Brain microvascular endothelial cell (primary cell): ENCODE measurements around the gene ITGB7.

ENCODE experiments used
- DNase-seq: peaks from one replicate; pipeline ENCODE4 v3.0.0-alpha.2; 2020
- H3K27ac ChIP-seq: fragments of 250-450 bp; sonication (Bioruptor Pico); 2 replicates; pipeline ENCODE4 v1.5.1; 2020; ENCODE audit warnings: mild to moderate bottlenecking, moderate library complexity
- H3K27me3 ChIP-seq: fragments of 250-450 bp; sonication (Bioruptor Pico); replicated peaks from 2 replicates; pipeline ENCODE4 v1.5.1; 2020; ENCODE audit warnings: mild to moderate bottlenecking
- H3K36me3 ChIP-seq: fragments of 250-450 bp; sonication (Bioruptor Pico); replicated peaks from 2 replicates; pipeline ENCODE4 v1.5.1; 2020; ENCODE audit warnings: mild to moderate bottlenecking
- H3K4me3 ChIP-seq: 2 replicates; pipeline ENCODE4 v1.5.1; 2011; ENCODE audit warnings: low read depth, mild to moderate bottlenecking, control low read depth, low read length, moderate library complexity
- in situ Hi-C: cut with HindIII; loops from 2 replicates; pipeline ENCODE4 v1.10.0; 2017; ENCODE audit warnings: low sequenced_read_pairs, low pct_ligation_motif_present
- TF ChIP-seq, protein P1 (sequence below): IDR thresholded peaks from 2 replicates; pipeline ENCODE4 v1.5.1; 2011; ENCODE audit warnings: low read depth, mild to moderate bottlenecking, moderate library complexity, low read length, control low read depth, inconsistent platforms; ENCODE audit errors: missing control alignments

Gene ITGB7

GRCh38 chr12:53236443-53237111, 29.5 kb upstream of the ITGB7 start:
- DNase-seq = no peak

DNA sequence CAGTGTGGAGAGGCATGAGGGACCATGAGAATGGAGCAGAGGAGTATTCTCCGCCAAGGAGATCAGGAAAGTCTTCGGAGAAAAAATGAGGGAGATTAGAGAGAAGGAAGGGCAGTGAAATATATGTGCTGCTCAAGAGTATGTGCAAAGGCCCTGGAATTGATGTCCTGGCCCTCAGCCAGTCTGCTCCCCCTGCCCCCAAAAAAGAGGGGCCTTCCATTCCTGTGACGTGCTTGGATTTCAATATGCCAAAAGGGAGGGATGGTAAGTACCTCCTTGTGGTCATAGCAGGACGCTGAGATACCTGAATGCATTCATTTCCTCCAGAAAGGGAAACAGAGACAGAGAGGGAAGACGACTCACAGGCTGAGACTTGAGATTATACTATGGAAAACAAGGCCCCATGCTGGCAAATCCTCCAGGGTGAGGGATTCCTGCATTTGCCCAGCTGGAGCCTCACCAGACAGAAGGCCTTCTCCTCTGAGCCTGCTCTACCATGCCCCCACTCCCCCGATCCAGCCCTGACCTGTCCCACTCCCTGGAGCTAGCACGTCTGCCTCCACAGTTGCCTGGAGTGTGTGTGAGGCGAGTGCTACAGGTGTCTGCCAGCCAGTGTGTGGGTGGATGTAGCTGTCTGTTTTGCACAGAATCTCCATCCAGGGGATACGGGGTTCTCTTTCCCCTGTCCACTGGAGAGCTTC, 28.8 kb upstream of the ITGB7 start:
- Histone ChIP-seq H3K4me3 (no peak overlapping the region), H3K27ac (no peak overlapping the region), H3K27me3 (no peaks in the 10 kb centered on the region), H3K36me3 (no peaks in the 10 kb centered on the region)
- TF ChIP-seq, protein P1, sequence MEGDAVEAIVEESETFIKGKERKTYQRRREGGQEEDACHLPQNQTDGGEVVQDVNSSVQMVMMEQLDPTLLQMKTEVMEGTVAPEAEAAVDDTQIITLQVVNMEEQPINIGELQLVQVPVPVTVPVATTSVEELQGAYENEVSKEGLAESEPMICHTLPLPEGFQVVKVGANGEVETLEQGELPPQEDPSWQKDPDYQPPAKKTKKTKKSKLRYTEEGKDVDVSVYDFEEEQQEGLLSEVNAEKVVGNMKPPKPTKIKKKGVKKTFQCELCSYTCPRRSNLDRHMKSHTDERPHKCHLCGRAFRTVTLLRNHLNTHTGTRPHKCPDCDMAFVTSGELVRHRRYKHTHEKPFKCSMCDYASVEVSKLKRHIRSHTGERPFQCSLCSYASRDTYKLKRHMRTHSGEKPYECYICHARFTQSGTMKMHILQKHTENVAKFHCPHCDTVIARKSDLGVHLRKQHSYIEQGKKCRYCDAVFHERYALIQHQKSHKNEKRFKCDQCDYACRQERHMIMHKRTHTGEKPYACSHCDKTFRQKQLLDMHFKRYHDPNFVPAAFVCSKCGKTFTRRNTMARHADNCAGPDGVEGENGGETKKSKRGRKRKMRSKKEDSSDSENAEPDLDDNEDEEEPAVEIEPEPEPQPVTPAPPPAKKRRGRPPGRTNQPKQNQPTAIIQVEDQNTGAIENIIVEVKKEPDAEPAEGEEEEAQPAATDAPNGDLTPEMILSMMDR = no peak
- no peak for DNase-seq
- in situ Hi-C loops = no loop called here

More at GRCh38 chr12:53236443-53237111, 29.5 kb upstream of the ITGB7 start:
- in situ Hi-C loops = no loop called here
- no peaks in the 10 kb centered on the region for H3K27me3 ChIP-seq
- no peak overlapping the region for H3K27ac ChIP-seq
- H3K4me3 ChIP-seq = no peak overlapping the region
- TF ChIP-seq, protein P1 = no peak
- H3K36me3 ChIP-seq = no peaks in the 10 kb centered on the region

DNA sequence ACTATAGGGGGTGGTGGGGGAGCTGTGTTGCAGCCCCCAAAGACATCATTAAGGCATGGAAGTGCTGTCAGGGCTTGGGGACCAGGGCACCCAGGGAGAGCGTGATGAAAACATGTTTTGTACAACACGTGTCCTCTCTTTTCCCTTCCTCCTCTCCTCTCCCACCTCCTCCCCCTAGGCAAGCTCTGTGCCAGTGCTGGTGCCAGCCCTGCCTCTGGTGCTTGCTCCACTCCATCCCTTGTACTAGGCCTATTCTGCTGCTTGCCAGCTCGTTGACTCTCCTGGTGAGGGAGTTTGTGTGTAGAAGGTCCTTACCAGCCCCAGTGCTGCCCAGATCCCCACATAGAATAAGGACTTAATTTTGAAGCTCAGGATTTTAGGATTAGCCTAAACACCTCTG, 28.1 kb upstream of the ITGB7 start:
- H3K27ac ChIP-seq = no peak overlapping the region
- no peaks in the 10 kb centered on the region for H3K27me3 ChIP-seq
- no peaks in the 10 kb centered on the region for H3K36me3 ChIP-seq
- TF ChIP-seq, protein P1 = no peak
- in situ Hi-C loops = no loop called here
- no peak for DNase-seq
- no peak overlapping the region for H3K4me3 ChIP-seq

GRCh38 chr12:53234271-53234914, 27.3 kb upstream of the ITGB7 start:
- Histone ChIP-seq H3K27ac (no peak overlapping the region), H3K27me3 (no peaks in the 10 kb centered on the region), H3K4me3 (no peak overlapping the region), H3K36me3 (no peaks in the 10 kb centered on the region)
- TF ChIP-seq, protein P1 = no peak
- in situ Hi-C loops = no loop called here
- no peak for DNase-seq

GRCh38 chr12:53233671-53234121, 26.6 kb upstream of the ITGB7 start:
- TF ChIP-seq, protein P1 = peak; percentile 23
- H3K4me3 ChIP-seq = no peak overlapping the region
- no peaks in the 10 kb centered on the region for H3K27me3 ChIP-seq
- in situ Hi-C loops = no loop called here
- no peaks in the 10 kb centered on the region for H3K36me3 ChIP-seq
- DNase-seq = no peak
- H3K27ac ChIP-seq = no peak overlapping the region
